ENCODE data around the gene MATK.

The MATK gene

GRCh38 chr19:3785938-3786824 is at the start of gene MATK:
Gene MATK (minus strand): TSS chr19:3786381. CDS start chr19:3785135, 1,246 bp downstream.
- in situ Hi-C loops (cut with HindIII; ENCODE audit: low sequenced_read_pairs), result no loop called here

- in situ Hi-C loops (cut with HindIII; ENCODE audit: low sequenced_read_pairs), result no loop called here
Measured at GRCh38 chr19:3835055-3835435, 48.9 kb upstream of the MATK start.

- in situ Hi-C loops (cut with HindIII; ENCODE audit: low sequenced_read_pairs), result no loop called here
Measured at GRCh38 chr19:3834349-3835054, 48.3 kb upstream of the MATK start.

- in situ Hi-C loops (cut with HindIII; ENCODE audit: low sequenced_read_pairs), result no loop called here
Measured at GRCh38 chr19:3833578-3834348, 47.6 kb upstream of the MATK start.

- in situ Hi-C loops (cut with HindIII; ENCODE audit: low sequenced_read_pairs), result no loop called here
Measured at GRCh38 chr19:3832001-3832400, 45.8 kb upstream of the MATK start.

- in situ Hi-C loops (cut with HindIII; ENCODE audit: low sequenced_read_pairs), result no loop called here
Measured at GRCh38 chr19:3831601-3832000, 45.4 kb upstream of the MATK start.

GRCh38 chr19:3830621-3831589 is 44.7 kb upstream of the MATK start:
- in situ Hi-C loops (cut with HindIII; ENCODE audit: low sequenced_read_pairs), result no loop called here

- in situ Hi-C loops (cut with HindIII; ENCODE audit: low sequenced_read_pairs), result no loop called here
Measured at GRCh38 chr19:3827306-3827705, 41.1 kb upstream of the MATK start.

- in situ Hi-C loops (cut with HindIII; ENCODE audit: low sequenced_read_pairs), result no loop called here
Measured at GRCh38 chr19:3826163-3826562, 40.0 kb upstream of the MATK start.

- in situ Hi-C loops (cut with HindIII; ENCODE audit: low sequenced_read_pairs), result no loop called here
Measured at GRCh38 chr19:3825286-3825956, 39.2 kb upstream of the MATK start.

- in situ Hi-C loops (cut with HindIII; ENCODE audit: low sequenced_read_pairs), result no loop called here
Measured at GRCh38 chr19:3823350-3823713, 37.2 kb upstream of the MATK start.

- in situ Hi-C loops (cut with HindIII; ENCODE audit: low sequenced_read_pairs), result no loop called here
Measured at GRCh38 chr19:3822683-3823349, 36.6 kb upstream of the MATK start.

- in situ Hi-C loops (cut with HindIII; ENCODE audit: low sequenced_read_pairs), result no loop called here
Measured at GRCh38 chr19:3821857-3822364, 35.7 kb upstream of the MATK start.

- in situ Hi-C loops (cut with HindIII; ENCODE audit: low sequenced_read_pairs), result no loop called here
Measured at GRCh38 chr19:3821156-3821555, 35.0 kb upstream of the MATK start.

- in situ Hi-C loops (cut with HindIII; ENCODE audit: low sequenced_read_pairs), result no loop called here
Measured at GRCh38 chr19:3819989-3820388, 33.8 kb upstream of the MATK start.

- in situ Hi-C loops (cut with HindIII; ENCODE audit: low sequenced_read_pairs), result no loop called here
Measured at GRCh38 chr19:3818918-3819317, 32.7 kb upstream of the MATK start.

GRCh38 chr19:3818466-3818865 is 32.3 kb upstream of the MATK start:
- in situ Hi-C loops (cut with HindIII; ENCODE audit: low sequenced_read_pairs), result no loop called here

- in situ Hi-C loops (cut with HindIII; ENCODE audit: low sequenced_read_pairs), result no loop called here
Measured at GRCh38 chr19:3817761-3818160, 31.6 kb upstream of the MATK start.

- in situ Hi-C loops (cut with HindIII; ENCODE audit: low sequenced_read_pairs), result no loop called here
Measured at GRCh38 chr19:3816566-3817218, 30.5 kb upstream of the MATK start.
